ENCODE measurements around the gene PNO1. TPM values are rescaled to one million over a fixed set of nuclear protein-coding genes. Genes with fewer than 3 reads are reported as not detected.
"Not testable (repeated sequence)": the region's sequence is repeated elsewhere in the genome, so short reads cannot be mapped to it uniquely, and the experiment has no call there.

PNO1 gene
- total RNA-seq, 1 donor from 2014 or later, result 9.9 TPM

DNA sequence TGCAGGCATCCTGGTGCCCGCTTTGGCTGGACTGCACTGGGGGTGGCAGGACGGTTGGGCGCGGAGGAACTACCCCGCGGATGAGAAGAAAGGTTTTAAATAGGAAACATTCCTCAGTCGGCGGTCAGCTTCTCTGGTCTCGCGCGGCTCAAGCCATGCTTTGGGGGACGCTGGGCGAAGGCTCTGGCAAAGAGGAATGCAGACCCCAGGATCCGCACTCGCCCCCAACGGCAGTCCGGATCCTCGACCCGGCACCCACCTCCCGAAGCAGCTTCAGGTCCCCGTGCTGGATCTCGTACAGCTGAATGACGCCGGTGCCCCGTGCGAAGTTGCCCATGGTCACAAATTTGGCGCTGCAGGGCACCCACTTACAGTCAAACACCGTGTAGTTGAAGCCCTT lies 686 bp upstream of the PNO1 start:
- peak in 1 of 2 donors; percentile 2 for DNase-seq (ENCODE audit: low read depth in 2 of 2)

DNA sequence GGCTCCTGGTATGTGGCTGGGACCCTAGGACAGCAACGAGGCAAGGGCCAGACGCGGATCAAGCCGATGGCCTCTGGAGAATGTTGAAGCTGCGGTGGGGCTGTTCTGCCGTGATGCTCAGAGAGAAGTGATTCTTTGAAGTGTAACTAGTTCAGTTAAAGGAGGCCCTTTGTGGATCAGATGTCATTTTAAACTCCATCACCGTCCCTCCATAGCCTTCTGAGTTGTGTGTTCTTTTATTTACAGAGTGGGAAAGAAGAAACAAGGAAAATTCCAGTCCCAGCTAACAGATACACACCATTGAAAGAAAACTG lies 403 bp downstream of the PNO1 start:
- DNase-seq (ENCODE audit: low read depth in 2 of 2), result no peak

DNA sequence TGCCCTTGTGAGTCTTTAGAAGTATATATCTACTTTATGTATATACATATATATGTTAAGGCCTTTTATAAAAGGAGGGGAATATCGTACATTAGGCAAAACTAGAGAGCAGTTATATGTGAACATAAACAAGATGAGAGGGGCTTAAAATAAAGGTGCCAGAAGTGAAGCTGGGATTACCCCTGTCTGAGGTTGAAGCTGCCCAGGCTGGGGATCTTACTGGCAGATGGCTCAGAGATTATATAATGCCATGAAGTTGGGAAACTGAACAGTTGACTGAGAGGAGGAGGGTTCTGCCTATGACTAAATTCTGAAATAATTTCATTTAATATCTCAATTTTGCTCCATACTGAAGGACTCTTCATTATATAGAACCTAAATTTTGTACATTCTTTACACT lies 6.0 kb downstream of the PNO1 start:
- DNase-seq (ENCODE audit: low read depth in 2 of 2), result no peak

DNA sequence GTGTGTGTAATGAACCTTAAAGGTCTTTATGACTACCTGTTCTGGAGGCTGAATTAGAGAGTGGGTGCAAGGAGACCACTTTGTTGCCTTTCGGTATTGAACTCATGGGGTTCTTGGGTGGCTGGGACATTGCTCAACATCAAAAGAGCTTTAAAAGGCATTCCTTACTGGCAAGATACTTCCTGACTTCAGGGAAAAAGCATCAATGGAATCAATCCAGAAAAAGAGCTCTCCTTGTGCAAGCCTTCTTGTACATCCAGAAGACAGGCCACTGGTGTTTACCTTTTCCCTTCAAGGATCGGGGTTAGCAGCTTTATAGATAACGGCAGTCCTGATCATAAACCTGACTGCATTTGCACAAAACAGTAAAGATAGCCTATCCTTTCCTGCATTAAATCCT lies 9.5 kb downstream of the PNO1 start:
- DNase-seq (ENCODE audit: low read depth in 2 of 2), result no peak

DNA sequence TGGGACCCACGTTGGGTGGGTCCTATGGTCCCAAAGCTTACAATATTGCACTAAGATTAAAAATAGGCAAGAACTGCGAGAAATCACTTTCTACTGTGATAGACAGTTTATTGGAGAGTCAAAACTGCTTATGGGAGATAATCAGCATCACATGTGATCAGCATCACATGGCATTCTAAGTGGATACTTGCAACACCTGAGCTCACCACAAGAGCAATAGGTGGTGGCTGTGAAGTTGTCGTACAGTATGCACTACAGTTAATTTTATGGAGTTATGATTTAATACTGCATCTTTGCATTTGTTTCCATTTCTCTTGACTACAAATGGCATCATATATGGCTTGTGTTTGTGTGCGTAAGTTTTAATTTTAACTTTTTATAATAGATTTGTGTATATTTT lies 11.6 kb downstream of the PNO1 start:
- no peak for DNase-seq (ENCODE audit: low read depth in 2 of 2)

DNA sequence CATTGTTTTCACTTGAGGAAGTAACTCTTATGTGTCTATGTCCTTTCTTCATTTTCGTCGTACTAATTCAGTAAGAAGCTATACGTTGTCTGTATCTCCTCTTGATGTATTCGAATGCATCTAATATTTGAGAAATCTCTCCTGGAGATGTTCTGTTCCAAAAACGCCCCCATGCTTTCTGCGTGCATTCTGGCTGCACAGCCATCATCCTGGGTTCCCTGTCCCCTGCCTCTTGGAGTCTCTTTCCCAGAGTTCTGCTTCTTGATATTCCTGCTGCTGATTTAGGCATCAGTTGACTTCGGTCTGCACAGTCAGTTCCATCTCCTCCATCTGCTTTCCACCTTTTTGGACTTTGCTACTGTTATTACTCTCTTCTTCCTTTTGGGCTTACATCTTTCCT lies 13.5 kb downstream of the PNO1 start:
- no peak for DNase-seq (ENCODE audit: low read depth in 2 of 2)

DNA sequence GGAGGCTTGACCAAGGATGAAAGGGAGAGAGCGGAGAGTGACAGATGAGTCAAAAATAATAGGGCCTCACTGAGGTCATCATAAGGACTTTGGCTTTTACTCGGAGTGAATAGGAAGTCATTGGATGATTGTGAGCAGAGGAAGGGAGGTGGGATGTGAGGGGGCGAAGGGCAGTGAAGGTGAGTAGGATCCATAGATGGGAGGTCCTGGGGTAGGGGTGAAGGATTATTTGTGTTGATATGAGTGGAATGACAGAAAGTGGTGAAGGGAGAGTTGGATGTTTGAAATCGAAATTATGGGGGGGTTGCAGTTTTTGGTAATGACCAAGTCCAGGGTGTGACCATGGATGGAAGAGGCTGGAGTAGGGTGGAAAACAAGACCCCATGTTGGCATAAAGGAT lies 14.0 kb downstream of the PNO1 start:
- no peak for DNase-seq (ENCODE audit: low read depth in 2 of 2)

DNA sequence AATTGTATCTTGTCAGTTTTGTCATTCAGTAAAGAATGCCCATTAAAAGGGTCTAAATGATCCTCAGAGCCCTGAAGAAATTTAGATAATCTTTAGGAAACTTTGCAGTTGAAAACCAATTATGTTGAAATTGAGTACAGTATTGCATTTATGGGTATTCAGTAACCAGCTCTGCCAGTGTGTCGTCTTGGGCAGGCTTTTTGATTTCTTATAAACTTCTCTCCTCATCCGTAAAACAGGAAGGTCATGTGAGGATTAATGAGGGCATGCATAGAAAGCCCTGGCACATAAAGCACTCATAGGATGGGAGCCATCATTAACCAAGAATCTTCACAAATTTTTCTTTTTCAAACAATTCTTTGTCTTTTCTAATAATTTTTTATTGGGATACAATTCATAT lies 14.8 kb downstream of the PNO1 start:
- DNase-seq (ENCODE audit: low read depth in 2 of 2), result no peak

DNA sequence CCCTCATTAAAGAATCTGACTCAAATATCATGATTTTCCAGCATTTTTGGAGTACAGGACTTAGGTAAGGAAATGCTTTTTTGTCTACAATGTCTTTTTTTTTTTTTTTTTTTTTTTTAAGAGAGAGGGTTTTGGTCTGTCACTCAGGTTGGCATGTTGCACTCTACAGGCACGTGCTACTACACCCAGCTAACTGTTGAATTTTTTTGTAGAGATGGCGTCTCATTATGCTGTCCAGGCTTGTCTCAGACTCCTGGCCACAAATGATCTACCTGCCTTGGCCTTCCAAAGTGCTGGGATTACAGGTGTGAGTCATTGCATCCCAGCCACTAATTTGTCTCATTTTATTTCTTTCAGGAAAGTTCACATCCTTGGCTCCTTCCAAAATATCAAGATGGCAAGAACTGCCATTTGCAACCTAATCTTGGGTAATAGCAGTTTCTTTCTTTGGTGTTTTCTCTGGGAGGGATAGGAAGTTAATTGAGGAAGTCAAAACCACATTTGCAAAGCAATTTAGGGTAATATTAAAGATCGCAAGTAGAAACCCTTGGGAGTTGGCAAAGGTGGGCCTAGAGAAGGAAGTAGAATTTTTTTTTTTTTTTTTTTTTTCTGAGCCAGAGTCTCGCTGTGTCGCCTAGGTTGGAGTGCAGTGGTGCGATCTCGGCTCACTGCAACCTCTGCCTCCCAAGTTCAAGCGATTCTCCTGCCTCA lies 15.5 kb downstream of the PNO1 start:
- DNase-seq (ENCODE audit: low read depth in 2 of 2), result no peak

DNA sequence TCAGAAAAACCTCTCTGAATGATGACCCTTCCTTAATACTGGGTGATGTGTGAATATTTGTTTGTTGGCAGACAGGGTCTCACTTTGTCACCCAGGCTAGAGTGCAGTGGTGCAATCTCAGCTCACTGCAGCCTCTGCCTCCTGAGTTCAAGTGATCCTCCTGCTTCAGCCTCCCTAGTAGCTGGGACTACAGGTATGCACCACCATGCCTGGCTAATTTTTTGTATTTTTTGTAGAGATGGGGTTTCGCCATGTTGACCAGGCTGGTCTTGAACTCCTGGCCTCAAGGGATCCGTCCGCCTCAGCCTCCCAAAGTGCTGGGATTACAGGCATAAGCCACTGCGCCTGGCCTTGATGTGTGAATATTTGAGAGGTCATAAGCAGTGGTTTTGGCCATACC lies 17.5 kb downstream of the PNO1 start:
- DNase-seq (ENCODE audit: low read depth in 2 of 2), result not testable (repeated sequence)

DNA sequence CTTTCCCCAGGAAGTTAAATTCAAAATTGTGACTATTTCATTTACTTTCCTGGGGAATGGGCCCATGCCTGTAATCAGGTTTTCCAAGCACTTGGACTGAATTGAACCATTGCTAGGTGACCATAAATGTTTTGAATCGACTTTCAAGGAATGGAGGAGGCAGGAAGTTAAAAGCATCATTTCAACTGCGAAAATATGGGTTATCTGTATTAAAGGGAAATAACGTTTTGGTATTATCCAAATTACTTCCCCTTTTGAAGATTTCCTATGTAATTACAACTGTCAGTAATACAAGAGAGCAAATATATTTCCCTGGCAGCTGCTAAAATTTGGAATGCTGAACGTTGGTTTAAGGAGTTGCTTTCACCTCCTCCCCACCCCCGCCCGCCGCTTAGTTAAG lies 19.0 kb downstream of the PNO1 start:
- no peak for DNase-seq (ENCODE audit: low read depth in 2 of 2)

DNA sequence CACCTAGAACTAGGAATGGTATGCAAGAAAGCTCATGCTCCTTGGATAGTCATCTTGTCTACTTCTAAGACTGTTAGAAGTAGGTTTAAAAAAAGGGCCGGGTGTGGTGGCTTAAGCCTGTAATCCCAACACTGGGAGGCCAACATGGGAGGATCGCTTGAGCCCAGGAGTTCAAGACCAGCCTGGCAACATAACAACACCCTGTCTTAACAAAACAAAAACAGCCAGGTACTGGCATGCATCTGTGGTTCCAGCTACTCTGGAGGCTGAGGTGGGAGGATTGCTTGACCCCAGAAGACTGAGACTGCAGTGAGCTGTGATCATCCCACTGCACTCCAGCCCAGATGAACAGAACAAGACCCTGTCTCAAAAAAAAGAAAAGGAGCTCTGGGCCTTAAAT lies 19.9 kb downstream of the PNO1 start:
- DNase-seq (ENCODE audit: low read depth in 2 of 2), result no peak

DNA sequence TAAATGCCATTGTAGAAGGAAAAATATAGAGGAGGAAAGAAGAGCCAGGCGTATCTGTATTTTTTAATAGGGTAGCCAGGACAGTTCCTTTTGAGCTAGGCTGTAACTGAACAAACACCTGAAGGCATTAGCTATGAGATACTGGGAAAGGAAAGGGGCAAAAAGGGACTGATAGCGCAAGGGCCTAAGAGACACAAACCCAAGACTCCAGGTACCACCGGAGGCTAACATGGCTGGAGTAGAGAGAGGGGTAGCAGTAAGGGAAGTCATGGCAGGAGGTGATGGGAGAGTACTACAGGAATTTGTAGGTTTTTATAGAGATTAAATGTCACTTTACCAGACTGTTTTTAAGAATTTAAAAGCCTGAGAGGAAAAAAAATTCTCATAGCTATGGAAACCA lies 20.7 kb downstream of the PNO1 start:
- no peak for DNase-seq (ENCODE audit: low read depth in 2 of 2)

DNA sequence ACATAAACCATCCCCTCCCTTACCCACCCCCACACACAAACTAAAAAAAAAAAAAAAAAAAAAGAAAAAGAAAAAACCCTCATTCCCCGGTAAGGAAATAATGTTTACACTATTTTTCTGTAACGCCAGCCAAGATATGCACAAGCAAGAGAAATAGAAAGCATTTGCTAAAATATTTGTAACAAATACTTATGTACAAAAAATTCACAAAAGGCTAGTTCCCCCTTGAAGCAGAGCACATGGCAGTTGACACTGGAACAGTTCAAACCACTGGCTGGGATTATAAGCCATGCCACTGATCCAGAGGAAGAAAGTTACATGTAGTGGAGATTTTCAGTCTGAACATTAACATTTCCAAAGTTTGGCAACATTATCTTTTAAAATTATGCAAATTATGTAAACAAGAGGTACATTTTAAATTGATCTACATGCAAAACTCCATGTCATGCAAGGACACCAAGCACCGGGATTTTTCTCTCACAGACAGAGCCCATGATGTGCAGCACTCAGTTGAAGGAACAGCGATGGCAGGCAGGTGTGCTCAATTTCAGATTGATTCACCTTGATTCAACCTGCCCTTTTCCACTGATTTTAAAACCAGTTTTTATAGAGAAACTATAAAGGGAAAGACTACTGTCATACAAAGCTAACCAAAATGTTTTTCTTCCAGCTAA lies 21.4 kb downstream of the PNO1 start:
- no peak for DNase-seq (ENCODE audit: low read depth in 2 of 2)

DNA sequence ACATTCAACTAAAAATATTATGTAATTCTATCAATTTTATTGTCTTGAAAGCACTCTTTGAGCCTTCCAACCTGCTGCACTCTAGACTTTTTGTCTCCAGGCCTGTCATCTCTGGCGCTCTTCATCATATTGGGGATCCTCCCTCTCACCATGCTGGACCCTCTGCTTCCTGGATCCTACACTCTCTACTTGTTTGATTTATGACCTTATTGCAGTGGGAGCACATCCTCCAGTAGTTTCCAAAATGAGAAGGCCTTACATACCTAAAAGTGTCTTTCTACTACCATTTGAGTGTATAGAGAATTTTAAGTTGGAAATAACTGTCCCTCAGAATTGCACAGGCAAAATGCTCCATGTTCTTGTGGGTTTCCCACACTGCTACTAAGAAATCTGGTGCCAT lies 25.2 kb downstream of the PNO1 start:
- no peak for DNase-seq (ENCODE audit: low read depth in 2 of 2)

DNA sequence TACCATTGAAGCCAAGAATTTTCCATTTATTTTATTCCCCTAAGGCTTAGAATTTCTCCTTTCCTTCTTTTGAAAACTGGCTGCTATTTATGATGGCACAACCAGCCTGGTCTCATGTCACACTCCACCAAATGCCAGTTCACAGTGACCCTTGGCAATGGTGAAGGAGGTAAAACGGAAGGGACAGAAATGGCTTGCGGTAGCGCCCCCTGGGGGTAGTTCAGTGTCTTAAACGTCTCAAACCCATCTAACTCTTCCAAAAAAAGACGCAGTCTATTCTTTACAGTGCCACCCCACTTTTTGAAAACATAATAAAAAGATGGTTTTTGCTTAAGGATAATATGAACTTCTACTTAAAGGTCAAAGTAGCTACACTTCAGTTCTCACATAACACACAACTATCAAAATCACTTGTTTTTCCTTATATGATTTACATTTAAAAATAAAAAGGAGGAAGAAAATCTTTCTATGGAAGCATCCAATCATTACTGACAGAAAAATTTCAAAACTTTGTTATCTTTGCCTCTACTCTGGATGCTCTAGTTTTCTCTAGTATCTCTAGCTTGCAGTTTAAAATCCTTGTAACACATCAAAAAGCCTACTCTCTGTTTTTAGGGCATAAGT lies 28.0 kb downstream of the PNO1 start:
- peak; percentile 12 to 61 for DNase-seq (ENCODE audit: low read depth in 2 of 2)

DNA sequence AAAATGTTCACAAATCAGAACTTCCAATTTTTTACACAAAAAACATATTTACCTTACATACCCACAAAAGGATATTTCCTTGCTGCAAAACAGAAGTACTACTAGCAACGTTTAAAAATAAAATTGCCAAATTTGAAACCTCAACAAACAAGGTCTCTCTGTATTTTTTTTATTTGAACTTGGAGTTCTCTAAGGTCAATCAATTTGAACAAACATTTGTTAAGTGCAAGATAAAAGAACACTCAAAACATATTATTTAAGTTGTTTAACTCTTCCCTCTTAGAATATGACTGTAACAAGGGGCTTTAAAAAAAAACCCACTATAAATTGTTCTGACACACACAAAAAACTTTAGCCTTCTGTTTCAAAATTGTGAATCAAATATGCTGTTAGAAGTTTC lies 29.6 kb downstream of the PNO1 start:
- DNase-seq (ENCODE audit: low read depth in 2 of 2), result no peak

DNA sequence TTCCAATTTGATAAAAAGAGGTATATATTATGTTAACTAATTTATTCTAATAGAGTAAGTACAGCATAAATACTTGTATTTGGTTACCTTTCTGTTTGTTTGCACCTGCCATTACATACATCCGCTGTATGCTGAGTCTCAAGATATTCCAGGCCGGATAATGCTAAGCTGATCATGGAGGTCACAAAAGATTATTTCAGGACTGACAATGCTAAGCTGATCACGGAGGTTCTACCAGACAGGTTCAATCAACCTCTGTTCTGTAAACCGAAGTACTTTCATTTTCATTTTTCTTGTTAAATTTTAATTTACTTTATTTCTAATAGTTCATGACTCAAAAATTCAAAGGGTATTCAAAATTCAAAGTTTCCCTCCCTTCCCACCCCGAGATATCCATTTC lies 31.1 kb downstream of the PNO1 start:
- DNase-seq (ENCODE audit: low read depth in 2 of 2), result no peak

DNA sequence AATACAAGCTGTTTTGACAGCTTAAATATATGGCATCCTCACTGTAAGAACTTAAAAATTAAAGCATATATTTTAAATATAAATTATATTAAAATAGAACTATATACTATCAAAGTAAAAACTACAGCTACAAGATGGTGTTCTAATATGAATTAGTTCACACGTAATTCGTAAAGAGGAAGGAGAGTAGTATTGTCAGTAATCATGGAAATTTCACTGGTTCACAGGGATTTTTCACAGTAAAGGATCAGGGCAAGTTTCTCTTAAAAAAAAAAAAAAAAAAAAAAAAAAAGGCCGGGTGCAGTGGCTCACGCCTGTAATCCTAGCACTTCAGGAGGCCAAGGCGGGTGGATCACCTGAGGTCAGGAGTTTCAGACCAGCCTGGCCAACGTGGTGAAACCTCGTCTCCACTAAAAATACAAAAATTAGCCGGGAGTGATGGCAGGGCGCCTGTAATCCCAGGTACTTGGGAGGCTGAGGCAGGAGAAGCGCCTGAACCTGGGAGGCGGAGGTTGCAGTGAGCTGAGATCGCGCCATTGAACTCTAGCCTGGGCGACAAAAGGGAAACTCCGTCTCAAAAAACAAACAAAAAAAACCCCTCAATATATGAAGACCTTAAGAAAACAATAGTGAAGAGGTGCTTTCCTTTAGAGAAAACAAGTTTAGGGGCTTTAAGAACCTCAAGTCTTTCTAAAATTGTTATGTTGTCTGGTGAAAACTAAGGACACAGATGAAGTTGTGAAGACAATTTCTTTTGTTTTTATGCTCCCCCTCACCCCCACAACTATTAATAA lies 32.5 kb downstream of the PNO1 start:
- no peak for DNase-seq (ENCODE audit: low read depth in 2 of 2)

DNA sequence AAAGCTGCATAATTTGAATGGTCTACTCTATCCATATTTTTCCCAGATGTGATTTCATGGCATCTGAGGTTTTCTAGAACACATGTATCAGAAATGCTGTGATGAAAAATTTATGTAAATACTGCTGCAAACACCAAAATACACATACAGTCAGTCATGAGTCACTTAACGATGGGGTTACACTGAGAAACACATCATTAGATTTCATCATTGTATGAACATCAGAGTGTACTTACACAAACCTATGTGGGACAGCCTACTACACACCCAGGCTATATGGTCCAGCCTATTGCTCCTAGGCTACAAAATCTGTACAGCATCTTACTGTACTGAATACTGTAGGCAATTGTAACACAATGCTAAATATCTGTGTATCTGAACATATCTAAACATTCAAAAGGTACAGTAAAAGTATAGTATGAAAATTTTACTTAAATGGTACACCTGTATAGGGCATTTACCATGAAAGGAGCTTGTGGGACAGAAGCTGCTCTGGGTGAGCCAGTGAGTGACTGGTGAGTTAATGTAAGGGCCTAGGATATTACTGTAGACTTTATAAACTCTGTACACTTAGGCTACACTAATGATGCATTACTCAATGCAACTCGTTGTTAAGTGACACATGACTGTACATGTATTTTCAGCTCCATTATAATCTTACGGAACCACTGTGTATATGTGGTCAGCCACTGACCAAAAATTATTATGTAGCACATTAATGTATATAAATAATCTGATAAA lies 33.5 kb downstream of the PNO1 start:
- peak in 1 of 2 donors; percentile 35 for DNase-seq (ENCODE audit: low read depth in 2 of 2)

DNA sequence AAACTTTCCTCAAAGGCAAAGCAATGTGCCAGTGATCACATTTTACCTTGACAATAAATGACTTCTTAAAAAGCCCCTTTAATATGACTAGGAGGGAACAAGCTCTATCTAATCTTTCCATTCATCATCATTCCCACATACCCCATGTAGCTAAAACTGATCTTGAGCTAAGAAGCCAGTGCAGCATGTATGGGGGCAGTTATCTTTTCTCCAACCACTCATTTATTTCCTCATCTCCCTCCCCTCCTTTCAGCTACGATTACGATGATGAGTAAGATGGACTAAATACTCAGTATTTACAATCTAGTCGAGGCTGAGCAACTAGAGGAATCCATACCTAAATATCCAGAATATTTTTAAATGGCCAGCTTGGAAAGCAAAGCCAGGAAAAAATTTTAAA lies 35.5 kb downstream of the PNO1 start:
- no peak for DNase-seq (ENCODE audit: low read depth in 2 of 2)
